GM19351 (cell line): ENCODE results near the gene SLC38A2.
"Not testable (repeated sequence)": the region's sequence is repeated elsewhere in the genome, so short reads cannot be mapped to it uniquely, and the experiment has no call there.

Experiments
- ATAC-seq: cut with Tn5 transposase; IDR thresholded peaks from one replicate; pipeline ENCODE4 v1.9.1; 2021; ENCODE audit warnings: mild to moderate bottlenecking, moderate library complexity; ENCODE audit not compliant: unreplicated experiment

SLC38A2 gene

GRCh38 chr12:46332260-46332659 lies 40.3 kb downstream of the SLC38A2 start:
- no peak for ATAC-seq

DNA sequence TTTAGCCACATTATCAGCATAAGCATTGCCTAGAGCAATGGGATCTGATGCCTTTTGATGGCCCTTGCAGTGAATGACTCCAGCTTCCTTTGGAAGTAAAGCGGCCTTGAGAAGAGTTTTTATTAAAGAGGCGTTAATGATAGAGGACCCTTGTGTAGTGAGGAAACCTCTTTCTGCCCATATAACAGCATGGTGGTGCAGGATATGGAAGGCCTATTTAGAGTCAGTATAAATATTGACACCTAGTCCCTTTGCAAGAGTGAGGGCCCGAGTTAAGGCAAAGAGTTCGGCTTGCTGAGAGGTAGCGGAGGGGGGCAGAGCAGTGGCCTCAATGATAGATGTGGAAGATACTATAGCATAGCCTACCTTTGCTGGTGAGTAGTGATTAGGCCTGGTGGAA lies 47.5 kb downstream of the SLC38A2 start:
- not testable (repeated sequence) for ATAC-seq

DNA sequence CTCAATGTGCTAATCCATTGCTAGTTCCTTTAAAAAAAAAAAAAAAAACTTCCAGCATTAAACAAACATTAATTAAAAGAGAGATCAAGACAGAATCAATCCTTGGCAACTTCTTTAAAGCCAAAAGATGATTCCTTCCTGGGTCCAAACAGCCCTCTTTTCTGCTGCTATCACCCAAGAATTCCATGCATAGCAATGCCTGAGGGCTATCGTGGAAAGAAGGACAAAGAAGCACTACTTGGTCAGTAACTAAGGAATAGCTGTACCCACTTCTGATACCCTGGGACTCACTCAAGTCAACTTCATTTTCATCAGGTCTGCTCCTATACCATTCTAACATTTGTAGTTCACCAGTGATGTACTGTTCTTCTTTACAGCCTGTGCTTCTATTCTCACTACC lies 51.8 kb downstream of the SLC38A2 start:
- ATAC-seq = no peak

- ATAC-seq = no peak
These were observed 54.5 kb downstream of the SLC38A2 start for GRCh38 chr12:46318037-46318436.
